SU-DHL-6 (cell line): ENCODE measurements around the gene TTC16.

Experiments
- CTCF ChIP-seq: fragments of 200-600 bp; sonication (generic); IDR thresholded peaks from one replicate; pipeline ENCODE4 v1.5.1; 2017; ENCODE audit warnings: antibody characterized with exemption, mild to moderate bottlenecking, low read length, moderate library complexity; ENCODE audit not compliant: insufficient read depth, poor library complexity, severe bottlenecking
- EZH2phosphoT487 ChIP-seq: fragments of 200-600 bp; sonication (generic), shearing (Covaris generic); conservative IDR thresholded peaks from 2 replicates; pipeline ENCODE4 v1.6.1; 2018; ENCODE audit warnings: mild to moderate bottlenecking, antibody characterized with exemption, low read length, moderate library complexity, mixed read lengths

- TF ChIP-seq CTCF (no peak), EZH2phosphoT487 (no peak)
Measured at GRCh38 chr9:127762111-127762676, 46.3 kb downstream of the TTC16 start.
